ENCODE measurements around the gene MAMDC4. TPM values are rescaled to one million over a fixed set of nuclear protein-coding genes. Genes with fewer than 3 reads are reported as not detected.

The MAMDC4 gene
- total and polyA plus RNA-seq, 2 of the 13 experiments (the other 11 are each of a cell fraction or from before 2014, with no cell fraction given): 6.0 to 6.8 TPM

GRCh38 chr9:136807281-136808074 lies 44.7 kb upstream of the MAMDC4 start, which contains the start of gene RABL6 (continued):
- TF ChIP-seq PPARG (CRISPR knock-in tag; conservative IDR thresholded peaks at IDR 0.05) (no peak), TBX2 (CRISPR knock-in tag; IDR thresholded peaks at IDR 0.05; ENCODE audit: borderline replicate concordance) (peak; percentile 70), ZNF280B (CRISPR knock-in tag; IDR thresholded peaks at IDR 0.05; ENCODE audit: borderline replicate concordance) (peak; percentile 67; the same call in 1 of the 2 replicates), ZBTB2 (CRISPR knock-in tag; IDR thresholded peaks at IDR 0.05; ENCODE audit: low read depth) (peak; percentile 77), ELF4 (CRISPR knock-in tag; IDR thresholded peaks at IDR 0.05; ENCODE audit: borderline replicate concordance) (peak; percentile 61; the same call in 1 of the 2 replicates), PAX8 (CRISPR knock-in tag; IDR thresholded peaks at IDR 0.05; ENCODE audit: borderline replicate concordance) (no peak), RBFOX2 (IDR thresholded peaks at IDR 0.05; ENCODE audit: low read depth, low read length) (peak; percentile 21; the same call in 1 of the 2 replicates), FOXC1 (CRISPR knock-in tag; IDR thresholded peaks at IDR 0.05; ENCODE audit: borderline replicate concordance) (peak; percentile 65; the same call in 1 of the 2 replicates), PRPF4 (IDR thresholded peaks at IDR 0.05; ENCODE audit: low read depth, low read length, poor library complexity, severe bottlenecking) (no peak), ZNF780A (CRISPR knock-in tag; IDR thresholded peaks at IDR 0.05) (no peak), HMGXB3 (CRISPR knock-in tag; IDR thresholded peaks at IDR 0.05; ENCODE audit: borderline replicate concordance) (no peak), AGO2 (optimal IDR thresholded peaks at IDR 0.05; ENCODE audit: low read depth, low read length) (peak; percentile 71), ZNF230 (CRISPR knock-in tag; IDR thresholded peaks at IDR 0.05) (no peak), ZMYM2 (CRISPR knock-in tag; IDR thresholded peaks at IDR 0.05) (no peak), ZNF446 (CRISPR knock-in tag; IDR thresholded peaks at IDR 0.05) (peak; percentile 71), TOE1 (CRISPR knock-in tag; IDR thresholded peaks at IDR 0.05) (no peak), MED13 (CRISPR knock-in tag; IDR thresholded peaks at IDR 0.05) (peak; percentile 20; the same call in 1 of the 2 replicates), HMGXB4 (CRISPR knock-in tag; IDR thresholded peaks at IDR 0.05; ENCODE audit: borderline replicate concordance in 1 of 2, low read depth in 1 of 2) (0 out of 4 replicates have a peak, but pooled peaks of 1 of the 2 experiments have one; percentile 15), HES4 (CRISPR knock-in tag; IDR thresholded peaks at IDR 0.05; ENCODE audit: borderline replicate concordance) (peak; percentile 19; the same call in 1 of the 2 replicates)
